ENCODE results near the gene PRKAR1A. TPM values are rescaled to one million over a fixed set of nuclear protein-coding genes. Genes with fewer than 3 reads are reported as not detected.

The PRKAR1A gene
- total RNA-seq, 1 donor from 2014 or later = 272 TPM

GRCh38 chr17:68585643-68586042, 73.4 kb downstream of the PRKAR1A start:
- ChIA-PET CTCF (no interaction called here), POLR2A (no interaction called here)
- Mint-ChIP-seq H3K36me3 (ENCODE audit: low read depth) (no peaks in the 10 kb centered on the region), H3K4me3 (no peak overlapping the region), H3K4me1 (no peaks in the 10 kb centered on the region), H3K9me3 (peaks cover 3% of the 10 kb centered on the region), H3K27ac (no peak overlapping the region), H3K27me3 (peaks cover 10% of the 10 kb centered on the region)
- ATAC-seq (ENCODE audit: low read depth) = no peak
- no peak for TF ChIP-seq CTCF (IDR thresholded peaks at IDR 0.05)
- no peak for DNase-seq
- intact Hi-C loops (cut with micrococcal nuclease) = no loop called here

- Mint-ChIP-seq H3K27me3 (peaks cover 12% of the 10 kb centered on the region), H3K4me1 (no peaks in the 10 kb centered on the region), H3K36me3 (ENCODE audit: low read depth) (no peaks in the 10 kb centered on the region), H3K27ac (no peak overlapping the region), H3K4me3 (no peak overlapping the region), H3K9me3 (peaks cover 3% of the 10 kb centered on the region)
- DNase-seq (no peak), ATAC-seq (ENCODE audit: low read depth) (no peak)
- TF ChIP-seq CTCF (IDR thresholded peaks at IDR 0.05) = no peak
- CTCF ChIA-PET = no interaction called here
- intact Hi-C loops (cut with micrococcal nuclease) = no loop called here
- POLR2A ChIA-PET = no interaction called here
Observed at GRCh38 chr17:68587026-68587425, 74.8 kb downstream of the PRKAR1A start.

GRCh38 chr17:68587847-68588246, 75.6 kb downstream of the PRKAR1A start:
- ChIA-PET CTCF (no interaction called here), POLR2A (no interaction called here)
- ATAC-seq (ENCODE audit: low read depth) (no peak), DNase-seq (no peak)
- Mint-ChIP-seq H3K4me1 (no peaks in the 10 kb centered on the region), H3K9me3 (peaks cover 3% of the 10 kb centered on the region), H3K27ac (no peak overlapping the region), H3K4me3 (no peak overlapping the region), H3K36me3 (ENCODE audit: low read depth) (no peaks in the 10 kb centered on the region), H3K27me3 (peaks cover 10% of the 10 kb centered on the region)
- TF ChIP-seq CTCF (IDR thresholded peaks at IDR 0.05) = no peak
- intact Hi-C loops (cut with micrococcal nuclease) = no loop called here

GRCh38 chr17:68588362-68588761, 76.1 kb downstream of the PRKAR1A start:
- POLR2A ChIA-PET = no interaction called here
- no peak overlapping the region for H3K27ac Mint-ChIP-seq

GRCh38 chr17:68589086-68589485, 76.9 kb downstream of the PRKAR1A start:
- ChIA-PET POLR2A (no interaction called here), CTCF (no interaction called here)
- no peak for ATAC-seq (ENCODE audit: low read depth)

More at GRCh38 chr17:68588362-68588761, 76.1 kb downstream of the PRKAR1A start:
- CTCF ChIA-PET = no interaction called here
- ATAC-seq (ENCODE audit: low read depth) (no peak), DNase-seq (no peak)
- H3K36me3 Mint-ChIP-seq (ENCODE audit: low read depth) = no peaks in the 10 kb centered on the region
- H3K27me3 Mint-ChIP-seq = peaks cover 10% of the 10 kb centered on the region
- no peak for TF ChIP-seq CTCF (IDR thresholded peaks at IDR 0.05)
- H3K9me3 Mint-ChIP-seq = peaks cover 3% of the 10 kb centered on the region
- intact Hi-C loops (cut with micrococcal nuclease) = no loop called here
- no peak overlapping the region for H3K4me3 Mint-ChIP-seq
- H3K4me1 Mint-ChIP-seq = no peaks in the 10 kb centered on the region

More at GRCh38 chr17:68589086-68589485, 76.9 kb downstream of the PRKAR1A start:
- no peak for TF ChIP-seq CTCF (IDR thresholded peaks at IDR 0.05)
- DNase-seq = no peak
- Mint-ChIP-seq H3K36me3 (ENCODE audit: low read depth) (no peaks in the 10 kb centered on the region), H3K4me1 (no peaks in the 10 kb centered on the region), H3K27ac (no peak overlapping the region), H3K27me3 (peaks cover 12% of the 10 kb centered on the region), H3K9me3 (peaks cover 3% of the 10 kb centered on the region), H3K4me3 (no peak overlapping the region)
- intact Hi-C loops (cut with micrococcal nuclease) = no loop called here

Data from activated B cell treated with CpG ODN at 0.5 μM for 24 hours (primary cell).